ENCODE measurements around the gene SORCS3. TPM values are rescaled to one million over a fixed set of nuclear protein-coding genes. Genes with fewer than 3 reads are reported as not detected.

Gene SORCS3
- total and polyA plus RNA-seq, 2 of the 4 experiments (the other 2 are of a cell fraction): not detected

DNA sequence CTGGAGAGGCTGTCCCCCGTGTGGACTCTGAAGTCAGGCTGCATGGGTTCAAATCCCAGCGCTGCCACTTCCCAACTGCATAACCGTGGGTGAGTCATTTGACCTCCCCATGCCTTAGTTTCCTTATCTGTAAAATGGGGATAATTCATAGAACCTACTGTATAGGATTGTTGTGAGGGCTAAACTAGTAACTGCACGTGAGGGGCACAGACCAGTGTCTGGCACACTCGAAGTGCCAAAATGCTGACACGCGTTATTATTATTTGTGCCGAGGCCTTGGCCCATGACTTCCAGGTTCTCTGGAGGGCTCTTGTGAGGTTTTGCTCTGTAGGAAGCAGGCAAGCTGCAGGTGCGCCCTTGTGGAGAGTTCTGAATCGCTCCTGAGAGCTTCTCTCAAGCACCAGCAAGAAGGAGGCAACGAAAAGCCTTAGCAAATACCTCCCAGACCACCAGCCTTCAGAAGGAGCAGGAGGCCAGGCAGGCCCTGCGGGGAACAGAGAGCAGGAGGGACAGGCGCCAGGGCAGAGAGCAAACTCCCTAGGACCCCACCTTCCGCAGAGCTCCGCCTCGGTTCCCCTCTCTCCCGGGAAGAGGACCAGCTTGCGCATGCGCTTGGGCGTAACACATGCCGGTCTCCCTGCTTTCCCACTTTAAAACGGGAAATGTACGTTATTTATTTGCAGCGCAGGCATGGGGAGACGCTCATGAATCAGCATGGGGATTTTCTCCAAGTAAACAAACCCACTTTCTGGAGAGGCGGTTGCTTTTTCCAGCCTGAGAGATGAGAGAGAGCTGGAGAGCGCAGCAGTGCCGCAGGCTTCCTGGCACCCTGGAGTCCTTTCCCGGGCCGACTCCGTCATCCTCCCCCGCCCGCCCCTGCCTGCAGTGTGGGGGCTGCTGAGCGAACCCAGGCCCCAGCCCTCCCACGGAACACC is 39.6 kb downstream of the SORCS3 start:
- dilution Hi-C loops (cut with HindIII; ENCODE audit: low sequenced_read_pairs, unreplicated experiment): no loop called here
- no peaks in the 10 kb centered on the region for H3K79me1 ChIP-seq (ENCODE audit: low read depth in 1 of 2, low read length in 2 of 2)
- H3K36me3 ChIP-seq (ENCODE audit: control insufficient read depth, insufficient read depth, low read length): no peaks in the 10 kb centered on the region
- H3K18ac ChIP-seq (ENCODE audit: low read depth, low read length): no peak overlapping the region
- no peak overlapping the region for H2BK120ac ChIP-seq (ENCODE audit: low read depth, low read length)
- H3K9me1 ChIP-seq (ENCODE audit: insufficient read depth, low read length): no peaks in the 10 kb centered on the region
- H3K4me3 ChIP-seq (ENCODE audit: insufficient read depth, low read depth, low read length): no peak overlapping the region
- no peak overlapping the region for H3K56ac ChIP-seq (ENCODE audit: extremely low read depth, insufficient read depth, low read length)
- no peak overlapping the region for H4K8ac ChIP-seq (ENCODE audit: low read depth in 2 of 2, low read length in 2 of 2)
- no peak overlapping the region for H3K14ac ChIP-seq (replicated peaks; ENCODE audit: low read depth, low read length)
- no peak overlapping the region for H2AK9ac ChIP-seq (replicated peaks; ENCODE audit: low read depth, low read length, poor library complexity)
- no peak overlapping the region for H3K23ac ChIP-seq (ENCODE audit: low read depth, low read length)
- no peak overlapping the region for H2BK5ac ChIP-seq (ENCODE audit: low read depth, low read length, poor library complexity, severe bottlenecking)
- no peaks in the 10 kb centered on the region for H3K4me1 ChIP-seq (ENCODE audit: control insufficient read depth, insufficient read depth, low read length)
- BruUV-seq (replicated peaks): no TSS peak
- WGBS, 2 experiments (ENCODE audit: extremely low coverage in 2 of 2, insufficient read length in 1 of 2): 25% methylated on average over 4 of the region's 35 CpGs; no CpG with 5 or more reads in 1 of the 2 experiments
- no peak overlapping the region for H3K4me2 ChIP-seq (ENCODE audit: low read depth, low read length)
- no peak overlapping the region for H2BK20ac ChIP-seq (ENCODE audit: low read depth, low read length)
- H2BK15ac ChIP-seq (ENCODE audit: low read depth, low read length): no peak overlapping the region
- no peak for ATAC-seq (ENCODE audit: low read depth)
- no peak overlapping the region for H3K9ac ChIP-seq (ENCODE audit: low read depth, low read length)
- TF ChIP-seq RAD21 (IDR thresholded peaks at IDR 0.05; ENCODE audit: low read length) (no peak), RFX5 (IDR thresholded peaks at IDR 0.05; ENCODE audit: low read depth, low read length) (no peak), SMC3 (IDR thresholded peaks at IDR 0.05; ENCODE audit: low read depth, low read length) (no peak), NFE2L2 (IDR thresholded peaks at IDR 0.05; ENCODE audit: low read depth, low read length) (no peak), POLR2A (IDR thresholded peaks at IDR 0.05; ENCODE audit: low read depth, low read length) (no peak), BHLHE40 (IDR thresholded peaks at IDR 0.05; ENCODE audit: low read depth, low read length) (no peak), RCOR1 (IDR thresholded peaks at IDR 0.05; ENCODE audit: insufficient replicate concordance, low read length) (no peak), MAFK (IDR thresholded peaks at IDR 0.05; ENCODE audit: low read depth, low read length) (no peak), CHD1 (IDR thresholded peaks at IDR 0.05; ENCODE audit: low read depth, low read length) (no peak), MXI1 (IDR thresholded peaks at IDR 0.05; ENCODE audit: borderline replicate concordance, low read depth, low read length) (no peak), MAZ (IDR thresholded peaks at IDR 0.05; ENCODE audit: borderline replicate concordance, low read depth, low read length) (no peak)
- TF ChIP-seq, protein P1, sequence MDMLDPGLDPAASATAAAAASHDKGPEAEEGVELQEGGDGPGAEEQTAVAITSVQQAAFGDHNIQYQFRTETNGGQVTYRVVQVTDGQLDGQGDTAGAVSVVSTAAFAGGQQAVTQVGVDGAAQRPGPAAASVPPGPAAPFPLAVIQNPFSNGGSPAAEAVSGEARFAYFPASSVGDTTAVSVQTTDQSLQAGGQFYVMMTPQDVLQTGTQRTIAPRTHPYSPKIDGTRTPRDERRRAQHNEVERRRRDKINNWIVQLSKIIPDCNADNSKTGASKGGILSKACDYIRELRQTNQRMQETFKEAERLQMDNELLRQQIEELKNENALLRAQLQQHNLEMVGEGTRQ (IDR thresholded peaks at IDR 0.05; ENCODE audit: low read depth, low read length): no peak
- TF ChIP-seq, protein P2, sequence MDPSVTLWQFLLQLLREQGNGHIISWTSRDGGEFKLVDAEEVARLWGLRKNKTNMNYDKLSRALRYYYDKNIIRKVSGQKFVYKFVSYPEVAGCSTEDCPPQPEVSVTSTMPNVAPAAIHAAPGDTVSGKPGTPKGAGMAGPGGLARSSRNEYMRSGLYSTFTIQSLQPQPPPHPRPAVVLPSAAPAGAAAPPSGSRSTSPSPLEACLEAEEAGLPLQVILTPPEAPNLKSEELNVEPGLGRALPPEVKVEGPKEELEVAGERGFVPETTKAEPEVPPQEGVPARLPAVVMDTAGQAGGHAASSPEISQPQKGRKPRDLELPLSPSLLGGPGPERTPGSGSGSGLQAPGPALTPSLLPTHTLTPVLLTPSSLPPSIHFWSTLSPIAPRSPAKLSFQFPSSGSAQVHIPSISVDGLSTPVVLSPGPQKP (IDR thresholded peaks at IDR 0.05; ENCODE audit: borderline replicate concordance, low read depth, low read length): no peak
- TF ChIP-seq, protein P3, sequence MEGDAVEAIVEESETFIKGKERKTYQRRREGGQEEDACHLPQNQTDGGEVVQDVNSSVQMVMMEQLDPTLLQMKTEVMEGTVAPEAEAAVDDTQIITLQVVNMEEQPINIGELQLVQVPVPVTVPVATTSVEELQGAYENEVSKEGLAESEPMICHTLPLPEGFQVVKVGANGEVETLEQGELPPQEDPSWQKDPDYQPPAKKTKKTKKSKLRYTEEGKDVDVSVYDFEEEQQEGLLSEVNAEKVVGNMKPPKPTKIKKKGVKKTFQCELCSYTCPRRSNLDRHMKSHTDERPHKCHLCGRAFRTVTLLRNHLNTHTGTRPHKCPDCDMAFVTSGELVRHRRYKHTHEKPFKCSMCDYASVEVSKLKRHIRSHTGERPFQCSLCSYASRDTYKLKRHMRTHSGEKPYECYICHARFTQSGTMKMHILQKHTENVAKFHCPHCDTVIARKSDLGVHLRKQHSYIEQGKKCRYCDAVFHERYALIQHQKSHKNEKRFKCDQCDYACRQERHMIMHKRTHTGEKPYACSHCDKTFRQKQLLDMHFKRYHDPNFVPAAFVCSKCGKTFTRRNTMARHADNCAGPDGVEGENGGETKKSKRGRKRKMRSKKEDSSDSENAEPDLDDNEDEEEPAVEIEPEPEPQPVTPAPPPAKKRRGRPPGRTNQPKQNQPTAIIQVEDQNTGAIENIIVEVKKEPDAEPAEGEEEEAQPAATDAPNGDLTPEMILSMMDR (conservative IDR thresholded peaks at IDR 0.05; ENCODE audit: low read depth, low read length): no peak
- no peak overlapping the region for H4K5ac ChIP-seq (ENCODE audit: low read depth, low read length)
- H3K4ac ChIP-seq (ENCODE audit: low read depth, low read length): no peak overlapping the region
- POLR2A ChIA-PET (ENCODE audit: unreplicated experiment): no interaction called here
- H3K27me3 ChIP-seq (ENCODE audit: control insufficient read depth, insufficient read depth, low read length): no peaks in the 10 kb centered on the region
- H2AK5ac ChIP-seq (ENCODE audit: low read depth, low read length): no peak overlapping the region
- H4K91ac ChIP-seq (ENCODE audit: insufficient read depth, low read depth, low read length): no peak overlapping the region
- no peak overlapping the region for H3K27ac ChIP-seq (ENCODE audit: insufficient read depth, low read length)
- CTCF ChIA-PET: no interaction called here
- no peak overlapping the region for H2AFZ ChIP-seq (replicated peaks; ENCODE audit: low read length, poor library complexity)
- intact Hi-C loops (cut with micrococcal nuclease): no loop called here
- peaks cover 14% of the 10 kb centered on the region for H3K9me3 ChIP-seq (ENCODE audit: control insufficient read depth, insufficient read depth, low read length)
- in situ Hi-C loops (cut with MboI; ENCODE audit: low sequenced_read_pairs): no loop called here
- no peaks in the 10 kb centered on the region for H4K20me1 ChIP-seq (ENCODE audit: insufficient read depth, low read length)
- no peak for DNase-seq

Data from IMR-90 (cell line).